HG03378 (cell line): Measurements from ENCODE around the gene LRG1.
"Not testable (repeated sequence)": the region's sequence is repeated elsewhere in the genome, so short reads cannot be mapped to it uniquely, and the experiment has no call there.

ENCODE experiments used
- ATAC-seq: cut with Tn5 transposase; IDR thresholded peaks from one replicate; pipeline ENCODE4 v1.9.1; 2021; ENCODE audit warnings: mild to moderate bottlenecking, moderate library complexity; ENCODE audit not compliant: unreplicated experiment

Gene LRG1

GRCh38 chr19:4553092-4553695 is 13.4 kb upstream of the LRG1 start:
- ATAC-seq, result no peak

- no peak for ATAC-seq
Measured at GRCh38 chr19:4552525-4552819, 12.6 kb upstream of the LRG1 start.

- ATAC-seq, result no peak
Measured at GRCh38 chr19:4550479-4551050, 10.7 kb upstream of the LRG1 start.

- ATAC-seq, result no peak
Measured at GRCh38 chr19:4550018-4550417, 10.2 kb upstream of the LRG1 start.

- no peak for ATAC-seq
Measured at GRCh38 chr19:4548238-4548584, 8.4 kb upstream of the LRG1 start.

- no peak for ATAC-seq
Measured at GRCh38 chr19:4547303-4548237, 7.7 kb upstream of the LRG1 start.

DNA sequence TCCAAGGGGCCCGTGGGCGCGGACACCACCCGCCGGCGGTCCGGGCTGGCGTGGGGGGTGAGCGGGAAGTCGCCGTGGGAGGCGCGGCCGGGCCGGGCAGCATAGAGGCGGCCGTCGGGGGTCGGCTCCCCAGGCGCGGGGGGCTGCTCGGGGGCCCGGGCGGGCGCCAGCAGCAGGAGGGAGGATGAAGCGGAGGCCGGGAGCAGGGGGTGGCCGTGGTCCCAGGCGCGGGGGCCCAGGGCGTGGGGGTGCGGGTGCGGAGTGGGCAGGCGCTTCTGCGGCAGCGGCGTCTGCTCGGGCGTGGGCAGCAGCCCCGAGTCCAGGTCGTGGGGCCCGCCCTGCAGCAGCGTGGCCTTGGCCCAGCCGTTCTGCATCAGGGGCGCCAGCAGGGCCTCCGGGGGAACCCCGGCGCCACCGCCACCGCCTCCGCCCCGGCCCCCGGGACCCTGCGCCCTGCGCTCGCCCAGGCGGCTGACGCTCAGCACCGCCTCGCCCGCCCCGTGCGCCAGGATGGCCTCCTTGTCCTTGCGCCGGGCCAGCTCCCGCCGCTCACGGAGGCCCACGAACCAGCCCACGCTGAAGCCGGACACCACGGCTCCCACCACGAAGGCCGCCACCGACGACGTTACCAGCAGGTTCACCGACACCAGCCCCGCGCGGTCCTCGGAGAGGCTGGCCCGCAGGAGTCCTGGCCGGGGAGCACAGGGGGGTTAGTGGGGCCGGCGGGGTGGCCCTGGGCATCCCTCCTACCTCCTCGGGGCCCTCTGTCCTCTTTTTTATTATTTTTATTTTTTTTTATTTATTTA is 4.2 kb upstream of the LRG1 start:
- no peak for ATAC-seq

DNA sequence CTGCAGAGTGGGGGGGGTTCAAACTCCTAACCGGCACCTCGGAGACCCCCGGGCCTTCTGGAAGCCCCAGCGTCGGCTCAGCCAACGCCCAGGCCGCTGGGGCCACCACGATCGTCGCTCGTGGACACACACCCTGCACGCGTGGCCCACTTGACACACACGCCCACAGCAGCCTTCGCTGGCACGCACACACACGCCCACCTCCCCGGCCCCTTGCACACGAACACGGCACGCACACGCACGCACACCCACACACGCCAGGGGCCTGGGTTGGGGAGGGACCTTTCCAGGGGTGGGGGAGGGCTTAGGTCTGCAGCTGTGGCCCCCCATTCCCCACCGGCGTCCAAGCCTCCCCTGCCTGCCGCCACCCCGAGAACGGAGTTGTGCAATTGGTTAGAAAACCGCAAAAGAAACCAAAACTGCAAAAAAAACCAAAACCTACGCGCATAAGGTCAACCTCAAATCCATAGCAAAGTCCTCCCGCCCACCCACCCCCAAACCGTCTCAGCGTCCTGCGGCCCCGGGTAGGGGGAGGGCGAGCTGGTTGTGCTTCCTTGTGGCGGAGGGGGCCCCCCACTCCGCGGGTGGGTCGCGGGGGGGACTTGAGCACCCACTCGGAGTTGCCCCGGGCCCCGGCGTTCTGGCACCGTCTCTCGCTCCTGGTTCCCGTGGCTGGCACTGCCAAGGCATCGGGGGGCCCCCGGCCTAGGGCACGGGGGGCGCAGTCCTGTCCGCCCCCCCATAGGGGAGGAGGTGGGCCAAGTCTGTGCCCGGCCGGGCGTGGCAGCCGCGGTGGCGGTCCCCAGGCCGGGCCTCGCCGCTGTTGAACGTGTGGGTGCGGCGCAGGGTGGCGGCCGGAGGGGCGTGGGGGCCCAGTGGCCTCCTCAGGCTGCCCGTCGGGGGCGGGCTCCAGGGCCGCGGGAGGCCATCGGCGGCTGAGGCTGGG is 3.3 kb upstream of the LRG1 start:
- no peak for ATAC-seq

GRCh38 chr19:4541806-4542145 is 1.9 kb upstream of the LRG1 start:
- not testable (repeated sequence) for ATAC-seq

DNA sequence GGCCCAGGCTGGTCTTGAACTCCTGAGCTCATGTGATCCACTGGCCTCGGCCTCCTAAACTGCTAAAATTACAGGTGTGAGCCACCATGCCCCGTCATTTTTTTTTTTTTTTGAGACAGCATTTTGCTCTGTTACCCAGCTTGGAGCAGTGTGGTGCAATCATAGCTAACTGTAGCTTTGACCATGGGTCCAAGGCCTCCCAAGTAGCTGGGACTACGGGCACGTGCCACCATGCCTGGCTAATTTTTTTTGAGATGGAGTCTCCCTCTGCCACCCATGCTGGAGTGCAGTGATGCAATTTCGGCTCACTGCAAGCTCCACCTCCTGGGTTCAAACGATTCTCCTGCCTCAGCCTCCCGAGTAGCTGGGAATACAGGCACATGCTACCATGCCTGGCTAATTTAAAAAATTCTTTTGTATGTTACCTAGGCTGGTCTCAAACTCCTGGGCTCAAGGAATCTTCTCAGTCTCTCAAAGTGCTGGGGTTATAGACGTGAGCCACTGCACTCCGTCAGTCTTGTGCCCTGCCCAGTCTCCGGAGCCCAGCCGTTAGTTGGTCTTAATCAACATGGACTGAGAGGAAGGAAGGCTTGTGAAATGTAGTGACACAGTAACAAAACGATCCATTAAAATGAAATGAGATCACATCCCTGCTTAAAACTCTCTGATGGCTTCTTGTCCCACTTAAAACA is 1.4 kb upstream of the LRG1 start:
- ATAC-seq, result no peak

DNA sequence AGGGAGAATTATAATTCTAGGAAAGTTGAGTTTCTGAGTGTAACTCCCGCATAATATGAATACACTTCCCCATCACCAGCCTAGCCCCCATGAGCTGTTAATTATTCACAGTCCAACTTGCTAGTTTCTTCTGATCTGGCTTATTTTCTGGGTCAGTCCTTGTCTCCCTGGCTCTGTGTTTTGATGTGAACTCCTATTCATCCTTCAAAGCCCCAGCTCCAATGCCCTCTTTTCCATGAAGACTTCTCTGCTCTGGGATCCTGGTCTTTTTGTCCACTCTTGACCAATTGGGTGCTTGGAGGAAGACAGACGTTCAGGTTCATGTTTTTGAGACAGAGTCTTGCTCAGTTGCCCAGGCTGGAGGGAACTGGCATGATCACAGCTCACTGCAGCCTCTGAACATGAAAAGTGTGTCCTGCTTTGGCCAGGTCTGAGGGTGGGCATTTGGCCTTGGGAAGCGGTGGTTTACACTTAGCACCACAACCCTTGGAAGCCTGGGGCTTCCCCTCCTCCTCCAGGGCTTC is 605 bp downstream of the LRG1 start:
- ATAC-seq, result no peak

DNA sequence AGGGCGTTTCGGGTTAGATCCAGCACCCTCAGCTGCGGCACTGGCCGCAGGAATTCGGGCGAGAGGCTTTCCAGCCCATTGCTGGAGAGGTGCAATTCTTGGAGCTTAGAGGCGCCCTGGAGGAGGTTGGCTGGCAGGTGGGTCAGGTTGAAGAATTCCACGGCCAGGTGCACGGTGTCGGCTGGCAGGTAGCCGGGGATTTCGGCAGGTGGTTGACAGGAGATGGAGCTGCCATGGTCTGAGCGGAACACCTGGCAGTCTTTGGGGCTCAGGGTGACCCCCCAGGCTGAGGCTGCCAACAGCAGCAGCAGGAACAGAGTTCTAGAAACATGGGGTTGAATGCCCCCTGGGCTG is 1.3 kb downstream of the LRG1 start:
- no peak for ATAC-seq

GRCh38 chr19:4537953-4538600 is 1.8 kb downstream of the LRG1 start:
- ATAC-seq, result no peak

DNA sequence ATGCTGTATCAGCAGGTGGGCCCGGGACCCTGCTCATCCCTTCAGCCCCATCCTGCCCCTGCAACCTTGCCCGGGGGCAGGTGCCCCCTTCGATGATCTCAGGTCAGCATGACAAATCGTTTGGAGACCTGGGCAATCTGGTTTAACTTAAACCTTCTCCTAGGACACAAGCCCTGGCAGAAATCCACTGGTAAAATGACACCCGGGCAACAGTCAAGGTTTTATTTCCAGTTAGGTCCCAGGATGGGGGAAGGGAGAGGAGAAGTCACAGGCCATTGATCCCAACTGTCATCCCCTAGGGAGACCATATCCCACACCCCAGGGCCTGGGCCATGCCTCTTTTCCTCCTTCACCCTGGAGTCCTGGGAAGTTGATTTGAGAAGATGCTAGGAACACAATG is 3.0 kb downstream of the LRG1 start:
- ATAC-seq, result no peak

DNA sequence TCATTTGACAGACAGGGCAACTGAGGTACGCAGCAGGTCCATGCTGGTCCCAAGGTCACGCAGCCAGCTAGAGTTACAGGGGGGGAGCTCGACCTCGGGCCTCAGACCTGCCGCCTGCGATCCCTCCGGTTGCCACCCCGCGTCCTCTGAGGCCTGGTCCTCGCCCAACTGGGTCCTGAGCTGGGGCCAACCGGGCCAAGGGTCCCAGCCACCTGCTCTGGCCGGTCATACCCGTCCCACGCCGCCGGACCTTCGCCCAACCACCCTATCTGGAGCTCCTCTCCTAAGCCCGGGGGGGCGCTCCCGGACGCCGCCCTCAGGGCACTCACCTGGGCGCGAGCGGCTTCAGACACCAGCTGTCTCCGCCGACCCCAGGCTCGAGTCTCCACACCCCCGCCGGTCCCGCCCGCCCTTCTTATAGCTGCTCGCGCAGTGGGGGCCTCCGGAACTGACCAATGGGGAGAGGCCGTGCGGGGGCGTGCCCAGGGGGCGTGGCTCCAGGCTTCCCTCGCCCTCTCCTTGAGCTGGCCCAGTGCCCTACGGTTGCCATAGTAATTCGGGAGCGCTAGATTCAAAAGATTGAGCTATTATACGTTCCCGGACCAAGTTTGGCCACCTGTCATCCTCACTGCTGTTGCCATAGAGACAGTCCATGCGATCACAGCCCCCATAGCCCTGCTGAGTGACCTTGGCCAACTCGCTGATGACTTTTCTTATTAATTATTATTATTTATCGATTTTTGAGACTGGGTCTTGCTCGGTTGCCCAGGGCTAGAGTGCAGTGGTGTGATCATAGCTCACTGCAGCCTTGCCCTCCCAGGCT is 4.8 kb downstream of the LRG1 start, which contains the start of gene PLIN5:
Gene PLIN5, minus strand, starts transcription at position 389 of the 823 bp plus-strand sequence. CDS start 1,150 bp downstream, outside the sequence.
- no peak for ATAC-seq

- ATAC-seq, result no peak
Measured at GRCh38 chr19:4533835-4534424, 5.9 kb downstream of the LRG1 start.

GRCh38 chr19:4533334-4533733 is 6.5 kb downstream of the LRG1 start:
- ATAC-seq, result no peak
